H1 (cell line): Measurements from ENCODE around the gene COL11A2. TPM values are rescaled to one million over a fixed set of nuclear protein-coding genes. Genes with fewer than 3 reads are reported as not detected.

Experiments
- CTCF ChIA-PET: fragments of 300-600 bp; sonication (Branson Sonifier 250); formaldehyde crosslinking; loops from one replicate; lab custom pipeline; 2021; ENCODE audit not compliant: partially characterized antibody; lab: Charles Lee
- POLR2A ChIA-PET: fragments of 300-600 bp; sonication (Branson Sonifier 250); formaldehyde crosslinking; loops from one replicate; lab custom pipeline; 2021; ENCODE audit warnings: inconsistent platforms; ENCODE audit not compliant: partially characterized antibody; lab: Charles Lee
- DNase-seq, 2 experiments: peaks; one replicate each; pipeline versions ENCODE4 v3.0.0 to v3.0.0-alpha.2; 2010 to 2022; ENCODE audit warnings: low spot score in 2 of 2, low read depth in 1 of 2, mixed read lengths in 1 of 2
- FAIRE-seq: peaks from 2 replicates; lab custom pipeline; 2011; peaks lifted over from hg19 to GRCh38; lab: Jason Lieb, UNC
- H2AFZ ChIP-seq: 2 replicates; pipeline ENCODE4 v1.8.1; 2012; ENCODE audit warnings: low read length, inconsistent platforms
- H2AK5ac ChIP-seq: 2 replicates; pipeline ENCODE4 v1.6.1; 2013; ENCODE audit warnings: low read depth, low read length
- H2BK120ac ChIP-seq: replicated peaks from 2 replicates; pipeline ENCODE3; 2013; ENCODE audit warnings: low read depth, low read length, inconsistent platforms
- H2BK12ac ChIP-seq: 2 replicates; pipeline ENCODE4 v1.6.1; 2013; ENCODE audit warnings: low read depth, low read length
- H2BK15ac ChIP-seq: 2 replicates; pipeline ENCODE4 v1.6.1; 2013; ENCODE audit warnings: low read length
- H2BK20ac ChIP-seq: 2 replicates; pipeline ENCODE4 v1.6.1; 2013; ENCODE audit warnings: low read length
- H2BK5ac ChIP-seq: 2 replicates; pipeline ENCODE4 v1.6.1; 2013; ENCODE audit warnings: low read depth, low read length
- H3K14ac ChIP-seq: 2 replicates; pipeline ENCODE4 v1.6.1; 2013; ENCODE audit warnings: inconsistent platforms; ENCODE audit not compliant: insufficient read length
- H3K18ac ChIP-seq: 2 replicates; pipeline ENCODE4 v1.6.1; 2013; ENCODE audit warnings: low read length; ENCODE audit errors: extremely low read depth
- H3K23ac ChIP-seq: 2 replicates; pipeline ENCODE4 v1.6.1; 2013; ENCODE audit warnings: inconsistent platforms; ENCODE audit not compliant: insufficient read length
- H3K23me2 ChIP-seq: 2 replicates; pipeline ENCODE4 v1.6.1; 2013; ENCODE audit warnings: low read depth, low read length
- H3K27ac ChIP-seq: 2 replicates; pipeline ENCODE4 v1.6.1; 2011; ENCODE audit warnings: low read depth, low read length, inconsistent platforms
- H3K27me3 ChIP-seq, 4 experiments: replicated peaks in 1 of 4; 1 replicate in 1 of 4; 2 replicates in 3 of 4; pipeline versions ENCODE4 v1.6.1 to v1.8.1; 2011 to 2013; ENCODE audit warnings: low read length in 3 of 4, mild to moderate bottlenecking in 3 of 4, inconsistent platforms in 2 of 4, mixed read lengths in 2 of 4, moderate library complexity in 1 of 4; ENCODE audit not compliant: control insufficient read depth in 3 of 4, insufficient read depth in 3 of 4; ENCODE audit errors: extremely low read depth in 1 of 4
- H3K36me3 ChIP-seq, 4 experiments: 2 replicates each; pipeline versions ENCODE4 v1.6.1 to v1.8.1; 2011 to 2013; ENCODE audit warnings: mild to moderate bottlenecking in 4 of 4, low read length in 3 of 4, moderate library complexity in 2 of 4, control low read depth in 1 of 4, inconsistent platforms in 1 of 4; ENCODE audit not compliant: insufficient read depth in 4 of 4, control insufficient read depth in 2 of 4
- H3K4ac ChIP-seq: replicated peaks from 2 replicates; pipeline ENCODE3; 2013; ENCODE audit warnings: low read length, low read depth, mixed read lengths, inconsistent platforms; ENCODE audit not compliant: insufficient read length
- H3K4me1 ChIP-seq, 4 experiments: replicated peaks in 1 of 4; 1 replicate in 1 of 4; 2 replicates in 3 of 4; pipeline versions ENCODE4 v1.6.1 to v1.8.1; 2011 to 2013; ENCODE audit warnings: low read length in 3 of 4, inconsistent platforms in 2 of 4, mixed read lengths in 1 of 4; ENCODE audit not compliant: insufficient read depth in 4 of 4, control insufficient read depth in 3 of 4
- H3K4me2 ChIP-seq, 2 experiments: 2 replicates each; pipeline versions ENCODE4 v1.6.1 to v1.8.1; 2011 to 2013; ENCODE audit warnings: low read depth in 2 of 2, low read length in 2 of 2, control low read depth in 1 of 2, inconsistent platforms in 1 of 2, mild to moderate bottlenecking in 1 of 2; ENCODE audit not compliant: insufficient read depth in 1 of 2
- H3K4me3 ChIP-seq, 4 experiments: fragments of 200-600, 300-600 bp in 1 of 4; sonication (generic), shearing (Covaris generic), sonication (Bioruptor Twin) in 1 of 4; 2 replicates each; pipeline versions ENCODE4 v1.5.1 to v1.8.1; 2011 to 2016; ENCODE audit warnings: low read length in 4 of 4, low read depth in 3 of 4, control low read depth in 2 of 4, inconsistent platforms in 2 of 4, mild to moderate bottlenecking in 2 of 4, mixed read lengths in 1 of 4, moderate library complexity in 1 of 4; ENCODE audit not compliant: insufficient read depth in 2 of 4; ENCODE audit errors: extremely low read depth in 1 of 4
- H3K56ac ChIP-seq: replicated peaks from 2 replicates; pipeline ENCODE3; 2013; ENCODE audit warnings: low read depth, mild to moderate bottlenecking, mixed read lengths, low read length, inconsistent platforms; ENCODE audit not compliant: insufficient read length
- H3K79me1 ChIP-seq: 2 replicates; pipeline ENCODE4 v1.6.1; 2013; ENCODE audit warnings: low read depth, low read length, control low read depth
- H3K79me2 ChIP-seq, 2 experiments: 2 replicates each; pipeline versions ENCODE4 v1.6.1 to v1.8.1; 2012 to 2013; ENCODE audit warnings: low read length in 2 of 2, mild to moderate bottlenecking in 2 of 2, inconsistent platforms in 1 of 2; ENCODE audit not compliant: insufficient read depth in 2 of 2, control insufficient read depth in 1 of 2
- H3K9ac ChIP-seq, 4 experiments: replicated peaks in 1 of 4; 1 replicate in 1 of 4; 2 replicates in 3 of 4; pipeline versions ENCODE4 v1.6.1 to v1.8.1; 2011 to 2013; ENCODE audit warnings: low read depth in 3 of 4, low read length in 3 of 4, control low read depth in 2 of 4, mild to moderate bottlenecking in 2 of 4, moderate library complexity in 2 of 4, inconsistent platforms in 1 of 4; ENCODE audit errors: extremely low read depth in 1 of 4
- H3K9me3 ChIP-seq, 2 experiments: 2 replicates each; pipeline versions ENCODE4 v1.6.1 to v1.8.1; 2012 to 2013; ENCODE audit warnings: mild to moderate bottlenecking in 2 of 2, moderate library complexity in 2 of 2, control low read depth in 1 of 2, inconsistent platforms in 1 of 2, low read depth in 1 of 2, low read length in 1 of 2, mixed read lengths in 1 of 2; ENCODE audit not compliant: insufficient read depth in 2 of 2
- H4K20me1 ChIP-seq, 2 experiments: replicated peaks in 1 of 2; 2 replicates each; pipeline versions ENCODE3 to v1.8.1; 2011 to 2013; ENCODE audit warnings: inconsistent platforms in 2 of 2, low read length in 2 of 2, mild to moderate bottlenecking in 1 of 2; ENCODE audit not compliant: insufficient read depth in 2 of 2, control insufficient read depth in 1 of 2
- H4K5ac ChIP-seq: 2 replicates; pipeline ENCODE4 v1.6.1; 2013; ENCODE audit warnings: low read length, low read depth, mixed read lengths, inconsistent platforms; ENCODE audit not compliant: insufficient read length
- H4K8ac ChIP-seq: 2 replicates; pipeline ENCODE4 v1.8.0; 2013; ENCODE audit warnings: mild to moderate bottlenecking, moderate library complexity, low read length, inconsistent platforms; ENCODE audit not compliant: insufficient read depth; ENCODE audit errors: extremely low read depth
- H4K91ac ChIP-seq: replicated peaks from 2 replicates; pipeline ENCODE3; 2013; ENCODE audit warnings: low read length, mixed read lengths, inconsistent platforms; ENCODE audit not compliant: insufficient read length
- CBX5 ChIP-seq: fragments of 300-800, 300-1000 bp; sonication (generic); IDR thresholded peaks from 2 replicates; pipeline ENCODE4 v1.7.1; 2016; ENCODE audit warnings: antibody characterized with exemption, low read length, low read depth
- CREB1 ChIP-seq: IDR thresholded peaks from 2 replicates; pipeline ENCODE4 v1.6.1; 2012; ENCODE audit warnings: inconsistent platforms
- CTBP2 ChIP-seq: IDR thresholded peaks from 2 replicates; pipeline ENCODE4 v1.7.0; 2011; ENCODE audit warnings: borderline replicate concordance, mild to moderate bottlenecking, moderate library complexity, mixed read lengths, low read length; ENCODE audit not compliant: insufficient read depth, insufficient read length
- EGR1 ChIP-seq: IDR thresholded peaks from 2 replicates; pipeline ENCODE4 v1.6.1; 2011; ENCODE audit warnings: low read depth, low read length, borderline replicate concordance
- FOSL1 ChIP-seq: IDR thresholded peaks from 2 replicates; pipeline ENCODE4 v1.6.1; 2011; ENCODE audit warnings: mild to moderate bottlenecking, low read depth, low read length, moderate library complexity; ENCODE audit not compliant: insufficient read depth
- GTF2F1 ChIP-seq: IDR thresholded peaks from 2 replicates; pipeline ENCODE4 v1.6.1; 2012; ENCODE audit warnings: low read depth, low read length, improper control_type of control experiment, borderline replicate concordance
- HDAC6 ChIP-seq: IDR thresholded peaks from one replicate; pipeline ENCODE4 v1.7.1; 2012; ENCODE audit warnings: low read depth, mild to moderate bottlenecking, inconsistent platforms, low read length, moderate library complexity
- JUN ChIP-seq: IDR thresholded peaks from 2 replicates; pipeline ENCODE4 v1.6.1; 2011; ENCODE audit warnings: low read depth, mild to moderate bottlenecking, improper control_type of control experiment, low read length
- KDM4A ChIP-seq: IDR thresholded peaks from one replicate; pipeline ENCODE4 v1.7.1; 2012; ENCODE audit warnings: low read depth, mild to moderate bottlenecking, moderate library complexity, low read length, inconsistent platforms; ENCODE audit not compliant: severe bottlenecking
- MAFK ChIP-seq: IDR thresholded peaks from 2 replicates; pipeline ENCODE4 v1.6.1; 2012; ENCODE audit warnings: low read depth, mild to moderate bottlenecking, improper control_type of control experiment, low read length
- NRF1 ChIP-seq: IDR thresholded peaks from 2 replicates; pipeline ENCODE4 v1.6.1; 2011; ENCODE audit warnings: mild to moderate bottlenecking, low read depth, low read length, improper control_type of control experiment
- SIRT6 ChIP-seq: IDR thresholded peaks from one replicate; pipeline ENCODE4 v1.7.1; 2012; ENCODE audit warnings: low read length, inconsistent platforms
- SIX5 ChIP-seq: IDR thresholded peaks from 2 replicates; pipeline ENCODE4 v1.6.1; 2011; ENCODE audit warnings: mild to moderate bottlenecking, low read depth, low read length
- SP2 ChIP-seq: IDR thresholded peaks from 2 replicates; pipeline ENCODE4 v1.6.1; 2012; ENCODE audit warnings: mild to moderate bottlenecking, low read length, inconsistent platforms
- ZNF274 ChIP-seq: IDR thresholded peaks from 2 replicates; pipeline ENCODE4 v1.7.0; 2012; ENCODE audit warnings: low read length, borderline replicate concordance; ENCODE audit errors: extremely low read depth
- WGBS, 2 experiments: shearing (Covaris generic) in 1 of 2; methylation state at CpG; one replicate each; pipeline versions ENCODE4 v1.1.6 to v1.1.7; 2013 to 2015; ENCODE audit warnings: low lambda C conversion rate in 2 of 2, mixed read lengths in 2 of 2, inconsistent platforms in 1 of 2, low coverage in 1 of 2, missing lambda C conversion rate in 1 of 2; ENCODE audit not compliant: insufficient replicate concordance in 2 of 2, insufficient coverage in 1 of 2, insufficient read length in 1 of 2; ENCODE audit errors: extremely low coverage in 1 of 2, missing lambda C conversion rate in 1 of 2; 5-methylcytosine and 5-hydroxymethylcytosine counted together
- polyA plus RNA-seq, 7 experiments: library from polyadenylated mRNA; depleted of rRNA in 3 of 7; stranded (reverse) in 5 of 7; unstranded in 2 of 7; fragments of >200 nt in 5 of 7; fragments of 200-250 nt in 2 of 7; gene quantifications; 1 replicate in 5 of 7; 2 replicates in 1 of 7; 4 replicates in 1 of 7; pipeline versions ENCODE4 v1.2.1 to v1.2.3, GENCODE V29; 2011 to 2013; ENCODE audit warnings: missing spikeins in 2 of 7, mixed read lengths in 2 of 7
- total RNA-seq: library from RNA; stranded (reverse); fragmentation: NEBNext Ultra II Directional; extraction: Animal tissue kit (Norgen Biotek cat#: 25700); gene quantifications from 2 replicates; pipeline ENCODE4 v1.2.1, GENCODE V29; 2021

The COL11A2 gene
- total and polyA plus RNA-seq, 2 of the 8 experiments (the other 6 are each of a cell fraction or from before 2014, with no cell fraction given): 2.8 to 3.8 TPM

- DNase-seq (no peak), FAIRE-seq (no peak)
- Histone ChIP-seq H3K79me1 (no peaks in the 10 kb centered on the region), H4K8ac (no peak overlapping the region), H2BK12ac (peak overlapping the region; percentile 43; the same call in 1 of the 2 replicates), H3K9me3 (no peaks in the 10 kb centered on the region), H3K9ac (no peak overlapping the region), H2BK5ac (no peak overlapping the region), H3K4me2 (peak overlapping the region in 1 of 2 experiments; percentile 11; a peak in 2 of 4 replicates), H4K20me1 (no peaks in the 10 kb centered on the region), H2BK15ac (peak overlapping the region; percentile 46; the same call in 1 of the 2 replicates), H3K4me3 (no peak overlapping the region), H3K79me2 (no peaks in the 10 kb centered on the region), H3K56ac (no peak overlapping the region), H3K23me2 (no peaks in the 10 kb centered on the region), H3K27me3 (peaks cover 0 to 3% (median 0%) of the 10 kb centered on the region in 4 experiments; a peak in 1 of 7 replicates), H2AK5ac (no peak overlapping the region; the same call in 1 of the 2 replicates), H3K4ac (no peak overlapping the region), H4K5ac (no peak overlapping the region), H3K14ac (no peak overlapping the region), H3K18ac (no peak overlapping the region), H3K27ac (no peak overlapping the region), H4K91ac (no peak overlapping the region), H3K23ac (no peak overlapping the region), H2AFZ (peak overlapping the region; percentile 13; the same call in 1 of the 2 replicates), H2BK120ac (no peak overlapping the region), H3K36me3 (no peaks in the 10 kb centered on the region), H2BK20ac (no peak overlapping the region), H3K4me1 (peaks cover 0 to 3% (median 2%) of the 10 kb centered on the region in 4 experiments; a peak in 3 of 7 replicates)
- WGBS, 2 experiments: 42% methylated on average over 6 of the region's 6 CpGs; no CpG with 5 or more reads in 1 of the 2 experiments
- CTCF ChIA-PET: interaction anchor here (0.6 to 11.0 kb wide), 10 partner anchors 8 to 251 kb away, joined by 3 to 107 read pairs (median 3); no protein-coding TSS in a partner anchor
- POLR2A ChIA-PET: interaction anchor here (1.6 to 1.8 kb wide), 2 partner anchors 13 to 36 kb away, joined by 7 to 9 read pairs; partner anchors contain the start of genes RPS18 and VPS52
- TF ChIP-seq SIRT6: no peak
- no peak for TF ChIP-seq KDM4A
- TF ChIP-seq SIX5: no peak
- no peak for TF ChIP-seq HDAC6
- TF ChIP-seq FOSL1: no peak
- TF ChIP-seq GTF2F1: no peak
- no peak for TF ChIP-seq JUN
- no peak for TF ChIP-seq NRF1
- no peak for TF ChIP-seq SP2
- TF ChIP-seq CBX5: no peak
- no peak for TF ChIP-seq ZNF274
- TF ChIP-seq EGR1: no peak
- TF ChIP-seq CREB1: no peak
- TF ChIP-seq MAFK: no peak
- no peak for TF ChIP-seq CTBP2
These were observed 43.0 kb upstream of the COL11A2 start for GRCh38 chr6:33235221-33235634.
